Fibroblast of mammary gland (primary cell): ENCODE data around the gene BRINP2.

Source experiments
- DNase-seq: peaks from one replicate; pipeline ENCODE4 v3.0.0-alpha.2; 2010; ENCODE audit warnings: low read depth
- H3K4me3 ChIP-seq: 2 replicates; pipeline ENCODE4 v1.5.1; 2011; ENCODE audit warnings: low read depth, mild to moderate bottlenecking, low read length, moderate library complexity; ENCODE audit not compliant: control insufficient read depth
- CTCF ChIP-seq: conservative IDR thresholded peaks from 2 replicates; pipeline ENCODE4 v1.5.1; 2011; ENCODE audit warnings: low read depth, low read length, inconsistent platforms; ENCODE audit not compliant: control insufficient read depth, insufficient read depth

Gene BRINP2

GRCh38 chr1:177216587-177217202 lies 45.9 kb downstream of the BRINP2 start:
- no peak for DNase-seq
- no peak overlapping the region for H3K4me3 ChIP-seq
- no peak for TF ChIP-seq CTCF

- TF ChIP-seq CTCF = no peak
- no peak for DNase-seq
Observed at GRCh38 chr1:177219554-177220458, 49.0 kb downstream of the BRINP2 start.

GRCh38 chr1:177223359-177223758 lies 52.6 kb downstream of the BRINP2 start:
- no peak overlapping the region for H3K4me3 ChIP-seq
- DNase-seq = no peak
- TF ChIP-seq CTCF = no peak

More at GRCh38 chr1:177219554-177220458, 49.0 kb downstream of the BRINP2 start:
- H3K4me3 ChIP-seq = no peak overlapping the region

- no peak for DNase-seq
- no peak for TF ChIP-seq CTCF
Observed at GRCh38 chr1:177227978-177228692, 57.4 kb downstream of the BRINP2 start.

GRCh38 chr1:177228693-177229065 lies 57.9 kb downstream of the BRINP2 start:
- peak; percentile 8 for TF ChIP-seq CTCF
- no peak overlapping the region for H3K4me3 ChIP-seq
- peak; percentile 62 for DNase-seq

More at GRCh38 chr1:177227978-177228692, 57.4 kb downstream of the BRINP2 start:
- no peak overlapping the region for H3K4me3 ChIP-seq

- no peak for DNase-seq
Observed at GRCh38 chr1:177229781-177230180, 59.0 kb downstream of the BRINP2 start.

More at GRCh38 chr1:177229781-177230180, 59.0 kb downstream of the BRINP2 start:
- TF ChIP-seq CTCF = no peak
- H3K4me3 ChIP-seq = no peak overlapping the region
